ENCODE results near the gene BUD13.

DNA sequence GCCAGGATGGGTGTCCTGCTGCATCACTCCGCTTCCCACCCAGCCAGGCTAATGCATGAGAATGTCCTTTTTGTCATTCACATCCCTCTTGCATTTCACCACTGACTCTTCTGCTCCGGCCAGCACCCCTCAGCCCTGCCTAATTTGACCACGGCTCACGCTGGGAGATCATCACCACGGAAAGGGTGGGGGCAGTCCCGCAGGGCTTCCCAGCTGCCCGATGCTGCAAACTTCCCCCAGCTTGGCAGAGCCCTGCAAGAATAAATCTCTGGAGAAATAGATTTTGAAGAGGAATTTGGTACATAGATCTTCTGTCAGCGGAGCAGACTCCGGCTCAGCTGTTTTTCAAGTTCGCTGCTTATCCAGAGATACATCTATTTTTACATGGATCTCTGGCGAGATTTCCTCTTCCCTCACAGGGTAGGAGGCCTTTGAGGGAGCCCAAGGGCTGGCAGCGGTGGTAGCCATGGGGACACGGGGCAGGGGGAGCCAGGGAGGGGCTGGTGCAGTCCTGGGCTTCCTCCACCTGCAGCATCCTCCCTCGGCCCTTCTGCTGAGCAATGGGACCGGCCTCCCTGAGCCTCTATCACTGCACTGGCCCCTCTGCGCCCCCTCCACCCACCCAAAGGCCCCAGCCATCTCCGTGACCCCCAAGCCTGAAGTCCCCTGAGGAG, 62.6 kb downstream of the BUD13 start:
- TF ChIP-seq, protein P1, sequence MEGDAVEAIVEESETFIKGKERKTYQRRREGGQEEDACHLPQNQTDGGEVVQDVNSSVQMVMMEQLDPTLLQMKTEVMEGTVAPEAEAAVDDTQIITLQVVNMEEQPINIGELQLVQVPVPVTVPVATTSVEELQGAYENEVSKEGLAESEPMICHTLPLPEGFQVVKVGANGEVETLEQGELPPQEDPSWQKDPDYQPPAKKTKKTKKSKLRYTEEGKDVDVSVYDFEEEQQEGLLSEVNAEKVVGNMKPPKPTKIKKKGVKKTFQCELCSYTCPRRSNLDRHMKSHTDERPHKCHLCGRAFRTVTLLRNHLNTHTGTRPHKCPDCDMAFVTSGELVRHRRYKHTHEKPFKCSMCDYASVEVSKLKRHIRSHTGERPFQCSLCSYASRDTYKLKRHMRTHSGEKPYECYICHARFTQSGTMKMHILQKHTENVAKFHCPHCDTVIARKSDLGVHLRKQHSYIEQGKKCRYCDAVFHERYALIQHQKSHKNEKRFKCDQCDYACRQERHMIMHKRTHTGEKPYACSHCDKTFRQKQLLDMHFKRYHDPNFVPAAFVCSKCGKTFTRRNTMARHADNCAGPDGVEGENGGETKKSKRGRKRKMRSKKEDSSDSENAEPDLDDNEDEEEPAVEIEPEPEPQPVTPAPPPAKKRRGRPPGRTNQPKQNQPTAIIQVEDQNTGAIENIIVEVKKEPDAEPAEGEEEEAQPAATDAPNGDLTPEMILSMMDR (IDR thresholded peaks at IDR 0.05; ENCODE audit: low read length): no peak
- no peak for TF ChIP-seq EZH2phosphoT487 (IDR thresholded peaks at IDR 0.05; ENCODE audit: low read length)
